ENCODE measurements around the gene ST3GAL2.
"Not testable (repeated sequence)": the region's sequence is repeated elsewhere in the genome, so short reads cannot be mapped to it uniquely, and the experiment has no call there.

ST3GAL2 gene

GRCh38 chr16:70450142-70451003 lies 11.5 kb upstream of the ST3GAL2 start:
- H3K9me2 ChIP-seq (replicated peaks; ENCODE audit: insufficient read depth, low read length); H4K20me1 ChIP-seq (ENCODE audit: insufficient read depth, low read length); H3K4me2 ChIP-seq (ENCODE audit: low read depth, low read length); H3K36me3 ChIP-seq (replicated peaks; ENCODE audit: insufficient read depth, low read length); H3K9me3 ChIP-seq (replicated peaks; ENCODE audit: insufficient read depth, low read length); H3K27ac ChIP-seq (ENCODE audit: low read length); H3K9ac ChIP-seq (ENCODE audit: low read length); H3F3A ChIP-seq (ENCODE audit: insufficient read depth, low read length); H3K4me3 ChIP-seq (ENCODE audit: low read length); DNase-seq; H3K4me1 ChIP-seq (ENCODE audit: low read length); H3K27me3 ChIP-seq (replicated peaks; ENCODE audit: insufficient read depth, low read length); H3K79me2 ChIP-seq (ENCODE audit: low read length); H2AFZ ChIP-seq (ENCODE audit: low read length): not testable (repeated sequence)

GRCh38 chr16:70448075-70448474 lies 9.2 kb upstream of the ST3GAL2 start:
- no peak for TF ChIP-seq EZH2phosphoT487 (IDR thresholded peaks at IDR 0.05; ENCODE audit: low read length)
- no peak for TF ChIP-seq EZH2 (optimal IDR thresholded peaks at IDR 0.05; ENCODE audit: low read depth, low read length)
- no peak for TF ChIP-seq CTCF (IDR thresholded peaks at IDR 0.05; ENCODE audit: low read length)
- H3F3A ChIP-seq (ENCODE audit: insufficient read depth, low read length) = no peaks in the 10 kb centered on the region
- no peak overlapping the region for H3K9ac ChIP-seq (ENCODE audit: low read length)
- no peaks in the 10 kb centered on the region for H3K79me2 ChIP-seq (ENCODE audit: low read length)
- no peak overlapping the region for H3K4me2 ChIP-seq (ENCODE audit: low read depth, low read length)
- no peaks in the 10 kb centered on the region for H3K27me3 ChIP-seq (replicated peaks; ENCODE audit: insufficient read depth, low read length)
- no peaks in the 10 kb centered on the region for H3K9me3 ChIP-seq (replicated peaks; ENCODE audit: insufficient read depth, low read length)
- no peak overlapping the region for H3K27ac ChIP-seq (ENCODE audit: low read length)
- no peak overlapping the region for H2AFZ ChIP-seq (ENCODE audit: low read length)
- H4K20me1 ChIP-seq (ENCODE audit: insufficient read depth, low read length) = no peaks in the 10 kb centered on the region
- H3K4me1 ChIP-seq (ENCODE audit: low read length) = no peaks in the 10 kb centered on the region
- no peaks in the 10 kb centered on the region for H3K36me3 ChIP-seq (replicated peaks; ENCODE audit: insufficient read depth, low read length)
- no peaks in the 10 kb centered on the region for H3K9me2 ChIP-seq (replicated peaks; ENCODE audit: insufficient read depth, low read length)
- DNase-seq = no peak
- no peak overlapping the region for H3K4me3 ChIP-seq (ENCODE audit: low read length)

- Histone ChIP-seq H2AFZ (ENCODE audit: low read length) (no peak overlapping the region), H3K4me2 (ENCODE audit: low read depth, low read length) (no peak overlapping the region), H3K79me2 (ENCODE audit: low read length) (no peaks in the 10 kb centered on the region), H3K9me3 (replicated peaks; ENCODE audit: insufficient read depth, low read length) (no peaks in the 10 kb centered on the region), H3K9me2 (replicated peaks; ENCODE audit: insufficient read depth, low read length) (no peaks in the 10 kb centered on the region), H3K9ac (ENCODE audit: low read length) (no peak overlapping the region), H4K20me1 (ENCODE audit: insufficient read depth, low read length) (no peaks in the 10 kb centered on the region), H3F3A (ENCODE audit: insufficient read depth, low read length) (no peaks in the 10 kb centered on the region), H3K36me3 (replicated peaks; ENCODE audit: insufficient read depth, low read length) (no peaks in the 10 kb centered on the region), H3K27me3 (replicated peaks; ENCODE audit: insufficient read depth, low read length) (no peaks in the 10 kb centered on the region), H3K27ac (ENCODE audit: low read length) (no peak overlapping the region), H3K4me1 (ENCODE audit: low read length) (no peaks in the 10 kb centered on the region), H3K4me3 (ENCODE audit: low read length) (no peak overlapping the region)
- DNase-seq = no peak
- no peak for TF ChIP-seq CTCF (IDR thresholded peaks at IDR 0.05; ENCODE audit: low read length)
- no peak for TF ChIP-seq EZH2phosphoT487 (IDR thresholded peaks at IDR 0.05; ENCODE audit: low read length)
- TF ChIP-seq EZH2 (optimal IDR thresholded peaks at IDR 0.05; ENCODE audit: low read depth, low read length) = no peak
These were observed 5.6 kb upstream of the ST3GAL2 start for GRCh38 chr16:70444249-70445063.

Data from MM.1S (cell line).